ENCODE results near the gene PBXIP1. TPM values are rescaled to one million over a fixed set of nuclear protein-coding genes. Genes with fewer than 3 reads are reported as not detected.

PBXIP1 gene
- total and polyA plus RNA-seq, 2 of the 13 experiments (the other 11 are each of a cell fraction or from before 2014, with no cell fraction given): 16.3 to 31.9 TPM

- TF ChIP-seq GLMP (CRISPR knock-in tag; IDR thresholded peaks at IDR 0.05; ENCODE audit: borderline replicate concordance) (no peak), KLF15 (CRISPR knock-in tag; IDR thresholded peaks at IDR 0.05; ENCODE audit: borderline replicate concordance) (no peak), ZNF101 (CRISPR knock-in tag; IDR thresholded peaks at IDR 0.05; ENCODE audit: borderline replicate concordance, low read depth) (no peak), ZNF883 (CRISPR knock-in tag; IDR thresholded peaks at IDR 0.05; ENCODE audit: not compliant biosample characterization) (no peak), TRIM24 (CRISPR knock-in tag; IDR thresholded peaks at IDR 0.05) (no peak), DMAP1 (CRISPR knock-in tag; IDR thresholded peaks at IDR 0.05) (peak; percentile 88; the same call in 1 of the 2 replicates), JDP2 (CRISPR knock-in tag; IDR thresholded peaks at IDR 0.05; ENCODE audit: borderline replicate concordance) (no peak), SP1 (IDR thresholded peaks at IDR 0.05) (no peak), SP1 (CRISPR knock-in tag; IDR thresholded peaks at IDR 0.05) (0 out of 2 replicates have a peak, but pooled peaks have one; percentile 56), SKI (IDR thresholded peaks at IDR 0.05; ENCODE audit: partially characterized antibody) (no peak), ZNF570 (CRISPR knock-in tag; IDR thresholded peaks at IDR 0.05; ENCODE audit: borderline replicate concordance) (no peak), ZFP41 (CRISPR knock-in tag; IDR thresholded peaks at IDR 0.05; ENCODE audit: borderline replicate concordance) (no peak), SP4 (CRISPR knock-in tag; IDR thresholded peaks at IDR 0.05) (peak; percentile 87), ASH2L (IDR thresholded peaks at IDR 0.05; ENCODE audit: insufficient read length, low read depth, low read length) (no peak), ZNF354B (CRISPR knock-in tag; IDR thresholded peaks at IDR 0.05) (peak; percentile 61; the same call in 1 of the 2 replicates), PRPF4 (IDR thresholded peaks at IDR 0.05; ENCODE audit: low read depth, low read length, poor library complexity, severe bottlenecking) (no peak), NFYB (CRISPR knock-in tag; IDR thresholded peaks at IDR 0.05) (peak; percentile 99), ZNF7 (CRISPR knock-in tag; IDR thresholded peaks at IDR 0.05) (no peak), HOXA3 (CRISPR knock-in tag; IDR thresholded peaks at IDR 0.05) (0 out of 2 replicates have a peak, but pooled peaks have one; percentile 42), PBX2 (CRISPR knock-in tag; IDR thresholded peaks at IDR 0.05) (no peak), CEBPG (CRISPR knock-in tag; IDR thresholded peaks at IDR 0.05) (no peak; the same call in 1 of the 2 replicates), MAFK (conservative IDR thresholded peaks at IDR 0.05 in 1 of 2, IDR thresholded peaks at IDR 0.05 in 1 of 2; ENCODE audit: low read length in 2 of 2) (no peak), RORA (CRISPR knock-in tag; IDR thresholded peaks at IDR 0.05) (no peak), BCLAF1 (IDR thresholded peaks at IDR 0.05) (no peak), PAF1 (CRISPR knock-in tag; IDR thresholded peaks at IDR 0.05) (no peak), CREB1 (IDR thresholded peaks at IDR 0.05) (peak; percentile 85), CREB1 (CRISPR knock-in tag; IDR thresholded peaks at IDR 0.05) (peak; percentile 93), ZNF34 (CRISPR knock-in tag; IDR thresholded peaks at IDR 0.05; ENCODE audit: borderline replicate concordance) (no peak)
Observed at GRCh38 chr1:154974102-154974807, 18.4 kb upstream of the PBXIP1 start, which contains the start of gene CKS1B (continued).
